K562 (cell line): ENCODE data around the gene DAGLA. TPM values are rescaled to one million over a fixed set of nuclear protein-coding genes. Genes with fewer than 3 reads are reported as not detected.
A peak's percentile ranks its signal among the peaks of the same experiment; 100 is the strongest.

Source experiments
- CREM ChIP-seq: IDR thresholded peaks from 2 replicates; pipeline ENCODE4 v1.6.1; 2014; ENCODE audit warnings: antibody characterized with exemption, low read depth
- CTCF ChIP-seq, 3 experiments: IDR thresholded peaks in 2 of 3; conservative IDR thresholded peaks in 1 of 3; 2 replicates each; pipeline ENCODE4 v1.5.1; 2011 to 2012; ENCODE audit warnings: low read length in 3 of 3, mild to moderate bottlenecking in 3 of 3, control low read depth in 2 of 3, improper control_type of control experiment in 1 of 3, inconsistent platforms in 1 of 3, low read depth in 1 of 3, mixed read lengths in 1 of 3, moderate library complexity in 1 of 3; ENCODE audit not compliant: insufficient read depth in 2 of 3
- ELK1 ChIP-seq: sonication (generic); formaldehyde crosslinking; IDR thresholded peaks from 2 replicates; pipeline ENCODE4 v1.8.1; 2022; ENCODE audit warnings: missing genetic modification reagents
- GTF2E2 ChIP-seq: fragments of 200-800 bp; sonication (Bioruptor generic); IDR thresholded peaks from 2 replicates; pipeline ENCODE4 v1.6.1; 2016; ENCODE audit warnings: missing genetic modification characterization, missing compliant biosample characterization
- HES1 ChIP-seq: fragments of 450-650 bp; IDR thresholded peaks from 2 replicates; pipeline ENCODE4 v1.6.1; 2016; ENCODE audit warnings: low read depth, mild to moderate bottlenecking, moderate library complexity
- IRF1 ChIP-seq: sonication (generic); formaldehyde crosslinking; IDR thresholded peaks from 2 replicates; pipeline ENCODE4 v1.8.0; 2022; ENCODE audit warnings: missing genetic modification reagents, mild to moderate bottlenecking, borderline replicate concordance
- KDM5B ChIP-seq: fragments of 200-600 bp; sonication (generic); IDR thresholded peaks from 2 replicates; pipeline ENCODE4 v1.6.1; 2012; ENCODE audit warnings: low read depth, mild to moderate bottlenecking, moderate library complexity, low read length, control low read depth, inconsistent platforms; ENCODE audit not compliant: insufficient replicate concordance
- MTF1 ChIP-seq: fragments of 250-450 bp; sonication (Bioruptor Pico); IDR thresholded peaks from 2 replicates; pipeline ENCODE4 v1.9.0; 2021; ENCODE audit warnings: moderate library complexity, mild to moderate bottlenecking, inconsistent platforms, borderline replicate concordance
- NCOA1 ChIP-seq: fragments of 450-650 bp; IDR thresholded peaks from 2 replicates; pipeline ENCODE4 v1.6.1; 2016; ENCODE audit warnings: low read depth
- RBFOX2 ChIP-seq: fragments of 200-400 bp; formaldehyde crosslinking; IDR thresholded peaks from 2 replicates; pipeline ENCODE4 v1.6.1; 2017; ENCODE audit warnings: low read depth, mild to moderate bottlenecking, low read length, moderate library complexity
- RCOR1 ChIP-seq, 2 experiments: IDR thresholded peaks; 2 replicates each; pipeline ENCODE4 v1.6.1; 2012; ENCODE audit warnings: low read depth in 2 of 2, low read length in 2 of 2, borderline replicate concordance in 1 of 2, improper control_type of control experiment in 1 of 2
- SMAD2 ChIP-seq: fragments of 150-350 bp; IDR thresholded peaks from 2 replicates; pipeline ENCODE4 v1.6.1; 2014; ENCODE audit warnings: low read depth, mild to moderate bottlenecking, low read length
- SNAPC5 ChIP-seq: fragments of 250-450 bp; sonication (Bioruptor Pico); IDR thresholded peaks from 2 replicates; pipeline ENCODE4 v1.8.0; 2021; ENCODE audit warnings: moderate library complexity, mild to moderate bottlenecking, inconsistent platforms
- SRSF3 ChIP-seq: fragments of 200-400 bp; formaldehyde crosslinking; IDR thresholded peaks from 2 replicates; pipeline ENCODE4 v1.6.1; 2016; ENCODE audit warnings: mild to moderate bottlenecking, low read length, moderate library complexity; ENCODE audit not compliant: insufficient read depth
- TCF7 ChIP-seq: sonication (generic); IDR thresholded peaks from 2 replicates; pipeline ENCODE4 v1.6.1; 2016; ENCODE audit warnings: antibody characterized with exemption, borderline replicate concordance
- ZBTB1 ChIP-seq: sonication (generic); formaldehyde crosslinking; IDR thresholded peaks from 2 replicates; pipeline ENCODE4 v1.8.1; 2023; ENCODE audit warnings: missing genetic modification reagents, low read depth, mild to moderate bottlenecking, borderline replicate concordance
- ZNF121 ChIP-seq: sonication (generic); formaldehyde crosslinking; conservative IDR thresholded peaks from 2 replicates; pipeline ENCODE4 v1.8.0; 2022; ENCODE audit warnings: missing genetic modification reagents
- ZNF436 ChIP-seq: fragments of 250-450, 450-650 bp; sonication (Bioruptor Pico); formaldehyde crosslinking; IDR thresholded peaks from 2 replicates; pipeline ENCODE4 v1.7.0; 2020; ENCODE audit warnings: mild to moderate bottlenecking
- ZNF589 ChIP-seq: fragments of 200-800 bp; sonication (Bioruptor generic); IDR thresholded peaks from 2 replicates; pipeline ENCODE4 v1.6.1; 2016; ENCODE audit warnings: low read depth, missing genetic modification characterization, missing compliant biosample characterization
- ZNF655 ChIP-seq: fragments of 250-450 bp; sonication (Bioruptor Pico); IDR thresholded peaks from 2 replicates; pipeline ENCODE4 v1.5.0; 2021
- ZNF75A ChIP-seq: fragments of 450-650 bp; formaldehyde crosslinking; IDR thresholded peaks from 2 replicates; pipeline ENCODE4 v1.4.0; 2020; ENCODE audit warnings: mild to moderate bottlenecking
- ZNF785 ChIP-seq: fragments of 250-450 bp; sonication (Bioruptor Pico); IDR thresholded peaks from 2 replicates; pipeline ENCODE4 v1.4.0; 2020; ENCODE audit warnings: mild to moderate bottlenecking
- polyA plus RNA-seq, 8 experiments: library from polyadenylated mRNA; depleted of rRNA in 4 of 8; stranded (reverse) in 5 of 8; unstranded in 3 of 8; fragments of >200 nt; fragmentation: Nextera tagmentation in 2 of 8; fragmentation: Illumina TruSeq in 1 of 8; extraction: Ambion mirVana in 2 of 8; extraction: Trizol in 1 of 8; gene quantifications; 2 replicates each; pipeline versions ENCODE4 v1.2.1 to v1.2.3, GENCODE V29; 2011 to 2014; ENCODE audit warnings: inconsistent platforms in 1 of 8, missing spikeins in 1 of 8
- total RNA-seq, 7 experiments: library from RNA; depleted of rRNA in 6 of 7; stranded (reverse); fragments of >200 nt in 6 of 7; fragmentation: Illumina TruSeq in 2 of 7; extraction: Trizol in 2 of 7; gene quantifications; 2 replicates each; pipeline versions ENCODE4 v1.2.1 to v1.2.3, GENCODE V29; 2011 to 2021; ENCODE audit warnings: low replicate concordance in 1 of 7

DAGLA gene
- total and polyA plus RNA-seq, 9 of the 15 experiments (the other 6 are each of a cell fraction or from before 2014, with no cell fraction given) = 0.03 to 0.16 (median 0.04) TPM; not detected in 4

- no peak for TF ChIP-seq HES1
- no peak; the same call in 1 of the 2 replicates for TF ChIP-seq TCF7
- TF ChIP-seq ZBTB1 (CRISPR knock-in tag) = no peak
- TF ChIP-seq RBFOX2 = peak; percentile 51; the same call in 1 of the 2 replicates
- TF ChIP-seq ZNF785 (CRISPR knock-in tag) = no peak
- no peak for TF ChIP-seq IRF1 (CRISPR knock-in tag)
- peak; percentile 49 for TF ChIP-seq CREM
- TF ChIP-seq ZNF589 (CRISPR knock-in tag) = no peak
- no peak for TF ChIP-seq GTF2E2 (tag)
- TF ChIP-seq NCOA1 = no peak
- no peak for TF ChIP-seq MTF1 (CRISPR knock-in tag)
- peak in 1 of 2 experiments; percentile 34; a peak in 1 of 4 replicates for TF ChIP-seq RCOR1 (IDR thresholded peaks at IDR 0.05; ENCODE audit: borderline replicate concordance in 1 of 2, low read depth in 2 of 2, low read length in 2 of 2)
- TF ChIP-seq CTCF (IDR thresholded peaks at IDR 0.05 in 2 of 3, conservative IDR thresholded peaks at IDR 0.05 in 1 of 3; ENCODE audit: insufficient read depth in 2 of 3, low read depth in 1 of 3, low read length in 3 of 3) = peak; percentile 94 to 96 (median 95)
- TF ChIP-seq ZNF436 (CRISPR knock-in tag) = no peak
- TF ChIP-seq ZNF121 = no peak
- TF ChIP-seq ELK1 = no peak
- TF ChIP-seq SNAPC5 (CRISPR knock-in tag) = no peak
- TF ChIP-seq ZNF655 (CRISPR knock-in tag) = no peak
- no peak for TF ChIP-seq ZNF75A (CRISPR knock-in tag)
- no peak for TF ChIP-seq SRSF3
- no peak for TF ChIP-seq KDM5B
- TF ChIP-seq SMAD2 = no peak
Measured at GRCh38 chr11:61747192-61747966, 67.2 kb downstream of the DAGLA start (continued).
